K562 (cell line): Measurements from ENCODE around the gene MYO15B. TPM values are rescaled to one million over a fixed set of nuclear protein-coding genes. Genes with fewer than 3 reads are reported as not detected.

Experiments used
- ATAC-seq: fragments of 200-7000 bp; cut with Tn5 transposase; 3 replicates; pipeline ENCODE4 v1.9.1; 2020; ENCODE audit warnings: moderate library complexity
- BruUV-seq: library from RNA; stranded (reverse); fragments of 400-500 nt; replicated peaks from 2 replicates; lab custom pipeline; 2021; lab: Mats Ljungman, UMichigan
- CTCF ChIA-PET: fragments of 300-600 bp; formaldehyde crosslinking; extraction: SDS; loops from one replicate; lab custom pipeline; 2021; ENCODE audit warnings: low intra/inter-chr PET ratio; lab: Yijun Ruan, JAX
- POLR2A ChIA-PET: fragments of 300-600, 350-650 bp; sonication (Branson Sonifier 250); formaldehyde crosslinking; extraction: SDS; loops from one replicate; lab custom pipeline; 2021; ENCODE audit warnings: antibody characterized with exemption, inconsistent platforms; lab: Yijun Ruan, JAX
- DNase-seq, 4 experiments: peaks; one replicate each; pipeline versions ENCODE4 v3.0.0 to v3.0.0-alpha.2; 2011 to 2018; ENCODE audit warnings: low spot score in 3 of 4, mixed read lengths in 3 of 4; ENCODE audit errors: extremely low read depth in 1 of 4
- FAIRE-seq: peaks from 2 replicates; lab custom pipeline; 2011; peaks lifted over from hg19 to GRCh38; lab: Jason Lieb, UNC
- H2AFZ ChIP-seq: 2 replicates; pipeline ENCODE4 v1.6.0; 2011; ENCODE audit warnings: low read depth, low read length, control low read depth, inconsistent platforms
- H3K27ac ChIP-seq: fragments of 200-600 bp; 3 replicates; pipeline ENCODE4 v1.8.0; 2011; ENCODE audit warnings: low read depth, mild to moderate bottlenecking, control low read depth, inconsistent platforms, low read length, moderate library complexity, mixed read lengths; ENCODE audit errors: extremely low read depth
- H3K27me3 ChIP-seq, 2 experiments: fragments of 300-600 bp in 1 of 2; 2 replicates in 1 of 2; 3 replicates in 1 of 2; pipeline versions ENCODE4 v1.6.0 to v1.8.0; 2011; ENCODE audit warnings: inconsistent platforms in 2 of 2, low read length in 2 of 2, mild to moderate bottlenecking in 1 of 2, mixed read lengths in 1 of 2, moderate library complexity in 1 of 2; ENCODE audit not compliant: control insufficient read depth in 2 of 2, insufficient read depth in 2 of 2
- H3K36me3 ChIP-seq: fragments of 300-600 bp; 3 replicates; pipeline ENCODE4 v1.8.0; 2011; ENCODE audit warnings: mild to moderate bottlenecking, low read length, inconsistent platforms; ENCODE audit not compliant: control insufficient read depth, insufficient read depth
- H3K4me1 ChIP-seq, 2 experiments: fragments of 200-600 bp in 1 of 2; replicated peaks in 1 of 2; 2 replicates in 1 of 2; 3 replicates in 1 of 2; pipeline versions ENCODE4 v1.5.1 to v1.8.0; 2011; ENCODE audit warnings: inconsistent platforms in 2 of 2, low read length in 2 of 2, mild to moderate bottlenecking in 1 of 2, mixed read lengths in 1 of 2, moderate library complexity in 1 of 2; ENCODE audit not compliant: control insufficient read depth in 2 of 2, insufficient read depth in 2 of 2
- H3K4me2 ChIP-seq: 2 replicates; pipeline ENCODE4 v1.6.1; 2011; ENCODE audit warnings: low read length, control low read depth, inconsistent platforms, mixed read lengths; ENCODE audit not compliant: insufficient read depth
- H3K4me3 ChIP-seq: fragments of 200-600 bp; sonication (generic), shearing (Covaris generic); 2 replicates; pipeline ENCODE4 v1.5.1; 2016; ENCODE audit warnings: control low read depth, inconsistent platforms
- H3K79me2 ChIP-seq: fragments of 200-600 bp; 3 replicates; pipeline ENCODE4 v1.8.0; 2011; ENCODE audit warnings: low read length, inconsistent platforms; ENCODE audit not compliant: control insufficient read depth, insufficient read depth
- H3K9ac ChIP-seq, 2 experiments: 2 replicates each; pipeline versions ENCODE4 v1.6.0 to v1.6.1; 2011; ENCODE audit warnings: low read depth in 2 of 2, low read length in 2 of 2, control low read depth in 1 of 2, inconsistent platforms in 1 of 2, mild to moderate bottlenecking in 1 of 2, mixed read lengths in 1 of 2; ENCODE audit not compliant: insufficient read depth in 1 of 2
- H3K9me1 ChIP-seq: one replicate; pipeline ENCODE4 v1.6.0; 2011; ENCODE audit warnings: inconsistent platforms, mild to moderate bottlenecking, low read length, moderate library complexity; ENCODE audit not compliant: control insufficient read depth, insufficient read depth
- H3K9me3 ChIP-seq: replicated peaks from 2 replicates; pipeline ENCODE4 v1.5.1; 2011; ENCODE audit warnings: low read depth, low read length, inconsistent platforms; ENCODE audit not compliant: control insufficient read depth, insufficient read depth
- H4K20me1 ChIP-seq: replicated peaks from 2 replicates; pipeline ENCODE4 v1.6.1; 2011; ENCODE audit warnings: low read length, inconsistent platforms, mixed read lengths; ENCODE audit not compliant: control insufficient read depth, insufficient read depth
- CCNT2 ChIP-seq: IDR thresholded peaks from 2 replicates; pipeline ENCODE4 v1.6.1; 2011; ENCODE audit warnings: borderline replicate concordance, low read depth, mild to moderate bottlenecking, moderate library complexity, mixed read lengths, low read length; ENCODE audit not compliant: insufficient read length; ENCODE audit errors: extremely low read depth
- JUNB ChIP-seq: fragments of 450-650 bp; formaldehyde crosslinking; conservative IDR thresholded peaks from 2 replicates; pipeline ENCODE4 v1.4.0; 2020; ENCODE audit warnings: mild to moderate bottlenecking
- KLF13 ChIP-seq: fragments of 450-650 bp; IDR thresholded peaks from 2 replicates; pipeline ENCODE4 v1.6.1; 2016; ENCODE audit warnings: missing genetic modification characterization, low read depth, mild to moderate bottlenecking, missing compliant biosample characterization, moderate library complexity, borderline replicate concordance
- ZKSCAN1 ChIP-seq: fragments of 150-350 bp; IDR thresholded peaks from 2 replicates; pipeline ENCODE4 v1.6.1; 2016; ENCODE audit warnings: low read depth, low read length
- ZNF586 ChIP-seq: fragments of 450-650 bp; formaldehyde crosslinking; conservative IDR thresholded peaks from 2 replicates; pipeline ENCODE4 v1.4.0; 2020; ENCODE audit warnings: mild to moderate bottlenecking, moderate library complexity
- WGBS: fragments of 100-300 bp; shearing (Covaris generic); methylation state at CpG from one replicate; pipeline ENCODE4 v1.1.6; 2016; ENCODE audit warnings: low coverage, mixed read lengths; ENCODE audit not compliant: insufficient coverage; ENCODE audit errors: missing lambda C conversion rate; 5-methylcytosine and 5-hydroxymethylcytosine counted together
- in situ Hi-C: fragments of 300-500 bp; cut with MboI; formaldehyde crosslinking; loops from 4 replicates; pipeline ENCODE4 v1.15.0; 2018; ENCODE audit warnings: inconsistent platforms, mixed read lengths
- intact Hi-C: fragments of 100-400 bp; cut with micrococcal nuclease; formaldehyde crosslinking; loops from 2 replicates; pipeline ENCODE4 v1.14.2; 2022
- polyA plus RNA-seq, 8 experiments: library from polyadenylated mRNA; depleted of rRNA in 4 of 8; stranded (reverse) in 5 of 8; unstranded in 3 of 8; fragments of >200 nt; fragmentation: Nextera tagmentation in 2 of 8; fragmentation: Illumina TruSeq in 1 of 8; extraction: Ambion mirVana in 2 of 8; extraction: Trizol in 1 of 8; gene quantifications; 2 replicates each; pipeline versions ENCODE4 v1.2.1 to v1.2.3, GENCODE V29; 2011 to 2014; ENCODE audit warnings: inconsistent platforms in 1 of 8, missing spikeins in 1 of 8
- total RNA-seq, 7 experiments: library from RNA; depleted of rRNA in 6 of 7; stranded (reverse); fragments of >200 nt in 6 of 7; fragmentation: Illumina TruSeq in 2 of 7; extraction: Trizol in 2 of 7; gene quantifications; 2 replicates each; pipeline versions ENCODE4 v1.2.1 to v1.2.3, GENCODE V29; 2011 to 2021; ENCODE audit warnings: low replicate concordance in 1 of 7

The MYO15B gene
- total and polyA plus RNA-seq, 9 of the 15 experiments (the other 6 are each of a cell fraction or from before 2014, with no cell fraction given) = 0.05 to 3.1 (median 0.83) TPM; not detected in 2

DNA sequence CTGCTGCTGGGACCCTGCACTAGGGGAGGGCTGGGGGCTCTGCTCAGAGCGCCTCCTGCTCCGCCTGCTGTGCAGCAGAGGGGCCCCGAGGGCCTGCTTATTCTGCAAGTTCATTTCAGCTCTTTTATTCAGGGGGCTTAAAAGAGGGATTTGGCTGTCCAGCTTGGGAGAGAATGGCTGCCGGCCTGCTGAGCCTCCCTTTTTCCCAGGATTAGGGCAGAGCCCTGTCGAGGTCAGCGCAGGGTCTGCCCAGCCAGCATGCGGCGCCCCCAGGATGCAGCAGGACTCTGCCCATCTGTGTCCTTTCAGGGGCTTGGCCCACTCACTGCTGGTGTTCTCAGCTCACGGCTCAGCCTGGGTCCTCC is 46.8 kb downstream of the MYO15B start:
- H3K9ac ChIP-seq = peak overlapping the region in 1 of 2 experiments; percentile 86; a peak in 2 of 4 replicates
- intact Hi-C loops = no loop called here

DNA sequence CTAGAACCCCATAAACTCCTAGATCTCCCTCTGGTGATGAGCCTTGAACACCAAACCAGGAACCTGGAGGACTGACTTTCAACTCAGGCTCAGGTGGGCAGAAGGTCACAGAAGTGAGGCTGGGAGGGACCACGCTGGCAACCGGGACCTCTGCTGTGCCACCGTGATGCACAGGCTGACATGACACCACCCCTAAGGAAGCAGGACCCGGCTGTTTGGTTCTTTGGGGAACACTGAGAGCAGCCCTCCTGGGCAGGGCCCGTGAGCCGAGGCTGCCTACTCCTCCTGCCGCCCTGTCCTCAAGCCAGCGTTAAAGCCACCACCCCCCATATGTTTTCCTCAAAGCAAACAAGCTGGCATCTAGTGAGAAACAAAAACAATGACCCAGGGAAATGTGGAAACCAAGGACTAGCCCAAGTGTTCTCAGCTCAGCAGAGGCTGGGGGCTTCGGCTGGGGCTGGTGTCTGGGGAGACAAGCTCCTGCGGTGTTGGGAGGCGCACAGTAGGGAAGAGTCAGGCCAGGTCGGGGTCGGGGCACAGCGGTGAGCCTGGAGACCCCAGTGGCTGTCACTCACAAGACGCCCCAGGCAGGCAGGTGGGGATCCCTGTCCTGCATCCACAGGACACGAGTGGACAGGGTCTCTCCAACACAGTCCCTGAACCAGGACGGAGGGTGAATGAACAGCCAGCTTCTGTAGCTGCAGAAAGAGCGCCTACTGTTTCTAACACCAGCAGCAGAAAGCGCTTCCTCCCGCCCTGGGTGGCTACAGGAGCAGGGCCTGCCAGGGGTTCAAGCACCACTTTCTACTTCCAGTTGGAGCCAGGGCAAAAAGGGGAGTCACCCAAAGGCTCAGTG is 47.4 kb downstream of the MYO15B start:
- BruUV-seq = no TSS peak
- no peak for DNase-seq
- Histone ChIP-seq H3K27ac (no peak overlapping the region), H3K4me2 (no peak overlapping the region), H3K36me3 (peaks cover 4% of the 10 kb centered on the region; the same call in 2 of the 3 replicates), H3K79me2 (no peaks in the 10 kb centered on the region), H2AFZ (no peak overlapping the region), H3K9me1 (no peaks in the 10 kb centered on the region), H3K4me3 (no peak overlapping the region), H3K9ac (peak overlapping the region in 1 of 2 experiments; percentile 86; a peak in 2 of 4 replicates), H3K27me3 (no peaks in the 10 kb centered on the region), H4K20me1 (0 out of 2 replicates have a peak, but pooled peaks cover 13% of the 10 kb centered on the region)
- POLR2A ChIA-PET = interaction anchor here (0.6 to 2.2 kb wide), 3 partner anchors 9 to 163 kb away, joined by 3 to 15 read pairs (median 3); no protein-coding TSS in a partner anchor
- CTCF ChIA-PET = no interaction called here
- no peak for ATAC-seq
- WGBS = 67% methylated on average over 20 of the region's 20 CpGs
- in situ Hi-C loops = no loop called here
- FAIRE-seq = no peak
- no peak for TF ChIP-seq JUNB (CRISPR knock-in tag)
- peak; percentile 68; the same call in 1 of the 2 replicates for TF ChIP-seq ZKSCAN1
- TF ChIP-seq, all 486 proteins: peak for 1
- Histone ChIP-seq H3K4me1 (peaks cover 13 to 48% of the 10 kb centered on the region in 2 experiments), H3K9me3 (no peaks in the 10 kb centered on the region)
- intact Hi-C loops = no loop called here

More for the DNA sequence above, 46.8 kb downstream of the MYO15B start:
- peaks cover 4% of the 10 kb centered on the region; the same call in 2 of the 3 replicates for H3K36me3 ChIP-seq
- in situ Hi-C loops = no loop called here
- no peaks in the 10 kb centered on the region for H3K27me3 ChIP-seq
- peak overlapping the region; percentile 42; the same call in 1 of the 2 replicates for H3K4me2 ChIP-seq
- no peak for ATAC-seq
- H4K20me1 ChIP-seq = 0 out of 2 replicates have a peak, but pooled peaks cover 13% of the 10 kb centered on the region
- H2AFZ ChIP-seq = no peak overlapping the region
- H3K27ac ChIP-seq = no peak overlapping the region
- peak; percentile 23 for TF ChIP-seq CCNT2
- no peak for TF ChIP-seq KLF13 (tag)
- no peak for TF ChIP-seq ZNF586 (CRISPR knock-in tag)
- TF ChIP-seq, all 486 proteins: peak for 1
- Histone ChIP-seq H3K4me3 (no peak overlapping the region), H3K4me1 (peaks cover 13 to 45% of the 10 kb centered on the region in 2 experiments), H3K9me1 (no peaks in the 10 kb centered on the region), H3K9me3 (no peaks in the 10 kb centered on the region), H3K79me2 (no peaks in the 10 kb centered on the region)
- FAIRE-seq (no peak), DNase-seq (no peak)
- ChIA-PET CTCF (interaction anchor here (0.6 to 2.7 kb wide), 4 partner anchors 19 to 271 kb away, joined by 3 to 26 read pairs (median 6); no protein-coding TSS in a partner anchor), POLR2A (interaction anchor here (0.5 to 2.2 kb wide), 13 partner anchors 9 to 636 kb away, joined by 3 to 15 read pairs (median 4); no protein-coding TSS in a partner anchor)
- WGBS = 77% methylated on average over 9 of the region's 9 CpGs
- no TSS peak for BruUV-seq
